A375 (cell line): Measurements from ENCODE around the gene SERPINF2. TPM values are rescaled to one million over a fixed set of nuclear protein-coding genes. Genes with fewer than 3 reads are reported as not detected.

Experiments used
- total RNA-seq: library from RNA; depleted of rRNA; stranded (reverse); fragments of >200 nt; shearing (Covaris generic); gene quantifications from 2 replicates; pipeline ENCODE4 v1.2.3, GENCODE V29; 2014; rRNA removed

Gene SERPINF2
- total RNA-seq: 0.49 and 0.98 TPM in 2 replicates

GRCh38 chr17:1742371-1743087 lies at the start of gene SERPINF2:
Gene SERPINF2 (plus strand): TSS chr17:1742871. CDS start chr17:1744996, 2,125 bp downstream.

GRCh38 chr17:1709971-1710806 lies 32.5 kb upstream of the SERPINF2 start, which contains the start of gene TLCD2:
Gene TLCD2 (minus strand): TSS chr17:1710377. CDS start chr17:1710242, 135 bp downstream.

GRCh38 chr17:1724351-1724868 lies 18.3 kb upstream of the SERPINF2 start, which contains the start of gene WDR81:
Gene WDR81 (plus strand): TSS chr17:1724704. CDS start chr17:1724960, 256 bp downstream.

Other genes with a start within 250 kb of the SERPINF2 start
- 61.0 and 73.0 TPM in 2 replicates for gene INPP5K, start 226.3 kb upstream of the SERPINF2 start, total RNA-seq
- gene PITPNA, start 180.1 kb upstream of the SERPINF2 start, total RNA-seq: 40.1 and 46.4 TPM in 2 replicates
- 0.77 and 1.4 TPM in 2 replicates for gene SLC43A2, start 114.0 kb upstream of the SERPINF2 start, total RNA-seq
- 0.19 and 0.41 TPM in 2 replicates for gene SCARF1, start 97.1 kb upstream of the SERPINF2 start, total RNA-seq
- gene RILP, start 93.0 kb upstream of the SERPINF2 start, total RNA-seq: 13.8 and 17.3 TPM in 2 replicates
- gene PRPF8, start 58.0 kb upstream of the SERPINF2 start, total RNA-seq: 113 and 118 TPM in 2 replicates
- 2.9 and 3.1 TPM in 2 replicates for gene TLCD2, start 32.5 kb upstream of the SERPINF2 start, total RNA-seq
- 18.7 and 26.5 TPM in 2 replicates for gene WDR81, start 18.2 kb upstream of the SERPINF2 start, total RNA-seq
- gene SERPINF1, start 19.2 kb downstream of the SERPINF2 start, total RNA-seq: 17.8 and 18.0 TPM in 2 replicates
- 7.5 and 9.4 TPM in 2 replicates for gene SMYD4, start 87.0 kb downstream of the SERPINF2 start, total RNA-seq
- gene RPA1, start 87.1 kb downstream of the SERPINF2 start, total RNA-seq: 50.5 and 58.8 TPM in 2 replicates